Fibroblast of peridontal ligament (primary cell): ENCODE data around the gene CHD2.
"Not testable (repeated sequence)": the region's sequence is repeated elsewhere in the genome, so short reads cannot be mapped to it uniquely, and the experiment has no call there.

Experiments
- DNase-seq: peaks from one replicate; pipeline ENCODE4 v3.0.0-alpha.2; 2010; ENCODE audit errors: extremely low read depth

The CHD2 gene

GRCh38 chr15:92899948-92900730 is at the start of gene CHD2:
TSS of gene CHD2 (plus strand) at chr15:92900324. CDS start at chr15:92901238, 914 bp downstream.
- DNase-seq: peak; percentile 87

- DNase-seq: no peak
Observed at GRCh38 chr15:92853222-92853621, 46.9 kb upstream of the CHD2 start.

DNA sequence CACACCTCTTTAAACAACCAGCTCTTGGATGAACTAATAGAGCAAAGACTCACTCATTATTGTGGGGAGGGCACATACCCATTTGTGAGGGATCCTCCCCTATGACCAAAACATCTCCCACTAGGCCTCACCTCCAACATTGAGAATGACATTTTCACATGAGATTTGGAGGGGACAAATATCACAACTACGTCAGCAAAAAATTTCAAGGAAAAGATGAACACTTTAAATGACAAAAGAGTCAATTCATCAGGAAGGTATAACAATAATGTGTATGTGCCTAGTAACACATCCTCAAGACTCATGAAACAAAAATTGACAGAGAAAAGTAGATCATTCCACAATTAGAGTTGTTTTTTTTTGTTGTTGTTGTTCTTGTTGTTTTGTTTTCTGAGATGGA is 38.4 kb upstream of the CHD2 start:
- DNase-seq: no peak

- DNase-seq: no peak
Observed at GRCh38 chr15:92864127-92864814, 35.9 kb upstream of the CHD2 start.

GRCh38 chr15:92869263-92869940 is 30.7 kb upstream of the CHD2 start:
- peak; percentile 75 for DNase-seq

GRCh38 chr15:92870010-92870591 is 30.0 kb upstream of the CHD2 start:
- peak; percentile 13 for DNase-seq

DNA sequence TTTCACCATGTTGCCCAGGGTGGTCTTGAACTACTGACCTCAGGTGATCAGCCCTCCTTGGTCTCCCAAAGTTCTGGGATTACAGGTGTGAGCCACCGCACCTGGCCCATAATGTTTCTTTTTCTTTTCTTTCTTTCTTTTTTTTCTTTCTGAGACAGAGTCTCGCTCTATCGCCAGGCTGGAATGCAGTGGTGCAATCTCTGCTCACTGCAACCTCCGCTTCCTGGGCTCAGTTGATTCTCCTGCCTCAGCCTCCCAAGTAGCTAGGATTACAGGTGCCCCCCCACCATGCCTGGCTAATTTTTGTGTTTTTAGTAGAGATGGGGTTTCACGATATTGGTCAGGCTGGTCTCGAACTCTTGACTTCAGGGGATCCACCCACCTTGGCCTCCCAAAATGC is 27.2 kb upstream of the CHD2 start:
- not testable (repeated sequence) for DNase-seq

- no peak for DNase-seq
Observed at GRCh38 chr15:92877000-92877399, 23.1 kb upstream of the CHD2 start.

DNA sequence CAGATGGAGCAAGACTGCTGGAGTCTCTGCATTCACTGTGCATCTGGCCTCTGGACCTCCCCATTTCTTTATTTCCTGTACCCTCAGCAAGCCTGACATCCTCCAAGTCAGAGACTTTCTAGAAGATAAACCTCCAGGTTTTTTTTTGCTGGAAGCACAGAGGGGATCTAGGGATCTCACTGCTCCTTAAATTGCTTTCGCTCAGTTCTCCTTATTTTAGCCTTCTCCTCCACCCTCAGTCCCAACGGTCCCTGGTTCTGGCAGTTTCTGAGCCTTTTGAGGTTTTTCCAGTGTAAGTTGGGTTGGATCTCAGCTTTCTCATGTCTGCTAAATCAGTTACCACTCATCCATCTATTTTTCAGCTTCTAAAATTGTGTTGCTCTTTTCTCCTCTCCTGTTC is 22.7 kb upstream of the CHD2 start:
- peak; percentile 7 for DNase-seq

GRCh38 chr15:92878593-92879053 is 21.5 kb upstream of the CHD2 start:
- no peak for DNase-seq

DNA sequence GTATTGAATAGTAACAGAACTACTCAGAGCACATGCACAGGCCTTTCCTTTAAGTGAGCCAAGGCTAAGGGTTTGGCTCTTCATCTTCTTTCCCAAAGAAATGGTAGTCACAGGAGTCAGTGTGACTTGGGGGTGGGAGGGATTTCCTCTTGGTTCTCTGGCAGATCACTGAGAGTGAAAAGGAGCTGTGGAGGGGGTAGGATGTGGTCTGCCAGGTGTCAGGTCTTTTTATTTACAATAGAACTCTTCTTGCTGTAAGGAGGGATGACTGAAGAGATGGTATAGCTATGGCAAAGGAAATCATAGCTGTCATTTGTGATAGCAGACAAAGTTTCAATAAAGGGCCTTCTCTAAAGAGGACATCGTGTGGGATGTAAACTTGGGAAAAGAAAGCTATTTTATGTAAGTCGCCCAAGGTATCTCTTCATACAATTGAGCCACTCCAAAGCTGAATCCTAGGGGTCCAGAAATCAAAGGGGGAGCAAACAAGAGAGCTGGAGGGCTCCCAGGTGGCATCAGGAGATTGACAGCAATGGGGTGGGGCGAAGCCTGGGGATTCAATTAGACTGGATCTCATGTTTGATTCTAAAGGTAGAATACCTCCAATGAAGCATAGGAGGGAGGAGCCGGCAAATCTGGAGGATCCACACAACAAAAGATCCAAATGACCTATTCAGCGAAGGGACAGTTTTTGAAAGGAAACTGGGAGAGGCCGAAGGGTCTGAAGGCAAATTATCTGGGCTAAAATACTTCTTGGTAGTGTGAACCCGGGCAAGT is 20.0 kb upstream of the CHD2 start:
- no peak for DNase-seq

DNA sequence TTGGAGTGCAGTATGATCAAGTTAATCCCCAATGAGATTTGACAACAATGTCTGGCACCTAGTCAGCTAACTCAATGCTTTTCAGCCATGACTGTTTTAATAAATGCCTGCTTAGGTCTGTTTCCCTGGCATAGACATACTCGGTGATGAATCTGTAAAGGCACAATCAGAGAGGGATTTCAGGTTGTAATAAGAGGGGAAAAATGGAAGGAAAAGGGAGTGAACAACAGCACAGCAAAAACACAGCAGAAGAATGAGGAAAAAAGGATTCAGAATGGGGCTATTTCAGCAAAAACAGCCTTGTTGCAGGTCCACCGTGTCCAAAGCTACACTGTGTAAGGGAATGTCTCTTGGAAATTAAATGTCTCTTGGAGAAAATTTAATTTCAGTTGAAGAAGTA is 19.3 kb upstream of the CHD2 start:
- DNase-seq: no peak

DNA sequence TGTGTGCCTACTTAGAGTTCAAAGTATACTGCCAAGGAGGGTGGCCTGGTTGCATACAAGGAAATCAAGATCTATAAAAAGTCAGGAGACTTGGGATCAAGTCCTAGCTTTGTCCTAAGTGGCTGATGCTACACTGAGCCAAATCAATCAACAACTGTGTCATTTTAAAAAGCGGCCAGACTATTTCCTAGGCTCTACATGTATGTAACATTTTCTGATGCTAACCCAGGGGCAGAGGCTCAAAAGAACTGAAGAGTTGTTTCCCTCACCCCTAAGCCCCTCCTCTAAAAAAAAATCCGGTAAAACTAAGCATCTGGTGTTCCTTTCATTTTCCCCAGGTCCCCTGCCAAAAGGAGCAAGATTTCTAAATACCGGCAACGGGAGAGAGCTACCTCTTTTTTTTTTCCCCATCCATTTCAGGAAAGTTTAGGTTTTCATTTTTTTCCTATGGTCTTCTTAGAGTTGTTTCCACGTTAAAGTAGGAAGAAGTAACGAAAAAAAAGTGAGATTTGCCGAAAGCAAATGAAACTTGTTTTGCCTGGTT is 18.8 kb upstream of the CHD2 start:
- DNase-seq: peak; percentile 63

- DNase-seq: peak; percentile 100
Observed at GRCh38 chr15:92881802-92882696, 18.1 kb upstream of the CHD2 start.

DNA sequence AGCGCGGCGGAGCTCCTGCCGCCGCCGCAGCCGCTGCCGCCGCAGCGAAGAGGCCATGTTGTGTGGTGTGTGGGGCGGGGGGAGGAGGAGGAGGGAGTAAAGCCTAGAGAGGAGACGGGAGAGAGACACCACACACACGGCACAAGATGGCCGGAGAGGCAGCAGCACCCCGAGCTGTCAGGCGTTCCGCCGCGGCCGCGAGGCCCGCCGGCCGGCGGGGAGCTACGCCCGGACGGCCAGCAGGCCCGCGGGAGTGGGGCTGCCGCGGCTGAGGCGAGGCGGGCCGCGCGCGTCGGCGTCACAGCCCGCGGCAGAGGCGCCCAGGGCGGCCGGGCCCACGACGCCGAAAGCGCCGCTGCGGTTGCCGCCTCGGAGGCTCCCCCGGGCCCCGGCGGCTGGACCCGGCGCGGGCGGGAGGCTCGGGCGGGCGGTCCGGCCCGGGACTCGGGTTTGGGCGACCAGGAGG is 17.4 kb upstream of the CHD2 start:
- DNase-seq: no peak

- DNase-seq: peak; percentile 75
Observed at GRCh38 chr15:92883163-92883875, 16.8 kb upstream of the CHD2 start.

DNA sequence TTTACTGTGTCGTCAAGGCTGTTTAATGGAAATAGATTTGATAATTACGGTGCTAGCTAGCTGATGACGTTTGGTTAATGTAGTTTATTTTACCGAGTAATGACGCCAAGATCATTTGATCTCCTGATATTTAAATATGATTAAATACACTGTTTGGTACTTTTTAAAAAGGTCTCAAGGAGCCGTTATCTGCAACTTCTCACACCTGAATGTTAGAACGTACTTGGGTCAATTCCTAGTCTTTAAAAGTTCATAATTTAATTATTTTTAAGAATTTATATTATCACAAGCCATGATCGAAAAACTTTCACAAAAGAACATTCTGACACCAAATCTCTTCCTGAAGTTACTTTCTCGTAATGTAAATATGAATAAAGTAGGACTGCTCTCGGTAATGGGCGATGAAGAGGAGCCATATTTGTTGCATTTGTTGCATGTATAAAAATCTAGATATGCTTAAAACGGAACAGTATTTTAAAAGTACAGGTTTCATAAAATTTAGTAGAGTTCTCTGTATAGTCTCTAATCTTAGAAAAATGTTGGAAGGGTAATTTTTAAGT is 16.2 kb upstream of the CHD2 start:
- no peak for DNase-seq

GRCh38 chr15:92884436-92885223 is 15.5 kb upstream of the CHD2 start:
- DNase-seq: peak; percentile 69
